ENCODE data around the gene GMPS.
"Not testable (repeated sequence)": the region's sequence is repeated elsewhere in the genome, so short reads cannot be mapped to it uniquely, and the experiment has no call there.

The GMPS gene

GRCh38 chr3:155872904-155873646 lies 2.6 kb downstream of the GMPS start:
- no peak for DNase-seq

DNA sequence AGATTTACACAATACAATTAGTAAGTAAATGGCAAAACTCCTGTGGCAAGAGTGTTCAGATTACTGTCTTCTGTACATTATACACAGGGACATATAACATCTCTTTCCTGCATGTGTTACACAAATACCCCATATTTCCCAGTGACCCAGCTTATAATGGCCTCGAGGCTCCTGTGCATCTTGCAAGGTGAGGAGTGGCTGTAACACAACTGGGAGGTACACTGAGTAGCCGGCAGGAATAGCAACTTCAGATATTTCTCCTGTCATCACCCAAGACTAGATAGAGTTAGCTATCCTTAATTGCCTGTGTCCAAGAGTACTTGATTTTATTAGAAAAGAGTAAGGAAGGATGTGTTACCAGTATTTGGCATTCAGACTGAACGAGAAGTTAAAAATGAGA lies 5.6 kb downstream of the GMPS start:
- no peak for DNase-seq

DNA sequence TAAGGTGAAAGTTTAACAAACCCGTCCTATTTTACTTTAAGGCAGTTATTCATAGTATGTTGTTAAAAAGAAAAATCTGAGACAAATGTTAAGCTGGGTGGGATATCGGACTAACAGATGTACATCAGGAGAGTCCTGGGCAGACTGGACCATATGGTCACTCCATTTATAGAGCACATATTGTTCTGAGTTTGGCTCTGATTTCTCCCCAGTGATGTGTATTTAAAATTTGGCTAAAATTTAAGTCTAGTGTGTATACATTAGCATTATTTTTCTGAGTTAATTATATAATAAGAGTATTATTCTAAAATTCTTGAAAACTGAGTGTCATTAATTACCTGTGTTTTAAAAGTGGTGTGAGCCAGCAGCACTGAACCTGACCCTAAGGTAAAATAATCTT lies 6.1 kb downstream of the GMPS start:
- no peak for DNase-seq

DNA sequence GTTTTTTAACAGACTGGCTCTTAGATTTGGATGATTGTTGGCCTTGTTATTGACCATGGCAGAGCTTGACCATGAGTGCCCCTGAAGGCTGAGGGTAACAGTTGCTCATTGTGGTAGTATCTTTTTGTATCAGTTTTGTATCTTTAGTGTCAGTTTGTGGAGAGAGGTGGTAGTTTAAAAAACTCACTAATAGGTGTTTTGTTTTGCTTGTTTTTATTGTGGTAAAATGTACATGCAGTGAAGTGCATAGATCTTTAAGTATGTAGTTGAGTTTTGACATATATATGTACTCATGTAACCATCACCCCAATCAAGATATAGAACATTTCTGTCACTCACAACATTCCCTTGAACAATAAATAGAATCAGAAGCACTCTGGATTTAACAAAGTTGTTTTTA lies 9.8 kb downstream of the GMPS start:
- DNase-seq = no peak

GRCh38 chr3:155884292-155884691 lies 13.8 kb downstream of the GMPS start:
- DNase-seq = no peak

DNA sequence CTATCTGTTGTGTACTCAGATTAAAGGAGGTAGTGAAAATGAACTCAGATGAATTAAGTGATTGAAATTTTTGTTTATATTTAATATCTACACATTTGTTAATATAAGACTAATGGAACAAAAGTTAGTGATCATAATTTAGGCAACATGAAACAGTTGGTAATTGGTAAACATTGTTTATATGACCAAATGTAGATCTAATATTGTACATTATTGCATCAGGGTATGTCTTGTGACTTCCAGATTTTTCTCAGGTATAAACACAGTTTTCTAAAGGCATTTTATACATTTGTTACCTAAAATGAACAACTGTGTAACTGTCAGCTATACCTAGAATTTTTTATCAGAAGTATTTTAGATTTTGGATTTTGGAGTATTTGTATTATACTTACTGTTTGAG lies 14.8 kb downstream of the GMPS start:
- no peak for DNase-seq

- not testable (repeated sequence) for DNase-seq
Measured at GRCh38 chr3:155886348-155886747, 15.9 kb downstream of the GMPS start.

DNA sequence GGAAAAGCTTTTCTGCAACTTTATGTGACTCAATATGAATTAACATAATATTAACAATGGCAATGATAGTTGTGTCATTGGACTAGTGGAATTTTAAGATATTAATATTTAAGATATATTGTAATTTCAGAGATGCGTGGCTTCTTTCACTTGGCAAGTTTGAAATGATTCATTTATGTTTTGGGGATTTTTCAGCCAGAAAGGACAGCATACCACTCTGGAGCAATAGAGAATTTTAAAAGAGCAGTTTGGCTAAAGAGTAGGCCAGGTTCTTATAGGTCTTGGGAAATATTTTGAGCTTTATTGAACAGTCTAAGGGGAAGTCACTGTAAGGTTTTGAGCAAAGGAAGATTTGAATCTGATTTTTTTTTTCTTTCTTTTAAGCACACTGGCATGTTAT lies 16.5 kb downstream of the GMPS start:
- no peak for DNase-seq

GRCh38 chr3:155889212-155889611 lies 18.8 kb downstream of the GMPS start:
- no peak for DNase-seq

DNA sequence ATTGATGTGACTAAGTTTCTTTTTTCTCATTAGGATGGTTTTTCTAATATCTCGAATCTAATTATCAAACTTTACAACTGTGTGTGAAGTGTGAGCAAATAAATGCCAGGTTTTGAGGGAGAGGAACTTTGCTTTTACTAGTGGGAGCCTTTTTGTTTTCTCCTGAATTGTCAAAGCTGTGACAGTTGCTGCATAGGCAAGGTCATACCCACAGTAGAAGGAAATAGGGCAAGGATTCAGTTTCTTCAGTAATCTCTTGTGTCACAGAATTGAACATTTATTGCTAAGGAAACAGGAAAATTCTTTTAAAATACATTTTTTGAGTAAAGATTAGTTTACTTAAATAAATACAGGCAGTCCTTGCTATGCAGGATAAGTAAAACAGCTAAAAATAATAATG lies 19.5 kb downstream of the GMPS start:
- no peak for DNase-seq

DNA sequence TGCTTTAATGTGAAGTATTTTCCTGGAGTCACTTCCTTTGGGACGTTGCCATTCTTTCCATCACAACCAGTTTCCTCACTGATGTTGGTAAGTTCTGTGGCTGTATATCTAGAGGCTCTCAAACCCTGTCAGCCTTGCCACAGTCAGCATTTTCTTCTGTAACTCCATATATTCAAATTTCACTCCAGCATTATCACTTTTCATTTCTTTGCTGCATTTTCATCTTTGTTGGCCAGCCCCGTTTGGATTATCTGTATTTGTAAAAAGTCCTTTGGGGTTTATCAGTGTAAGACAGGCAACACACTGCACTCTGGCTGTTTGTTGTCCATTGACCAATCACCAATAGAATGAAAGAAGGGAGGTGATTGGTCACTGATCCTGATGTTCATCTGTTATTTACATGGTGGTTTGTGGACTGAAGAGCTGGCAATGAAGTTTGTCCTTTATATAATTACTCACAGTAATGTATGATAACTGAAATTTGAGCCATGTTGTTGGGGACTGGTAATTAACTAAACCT lies 20.3 kb downstream of the GMPS start:
- no peak for DNase-seq

DNA sequence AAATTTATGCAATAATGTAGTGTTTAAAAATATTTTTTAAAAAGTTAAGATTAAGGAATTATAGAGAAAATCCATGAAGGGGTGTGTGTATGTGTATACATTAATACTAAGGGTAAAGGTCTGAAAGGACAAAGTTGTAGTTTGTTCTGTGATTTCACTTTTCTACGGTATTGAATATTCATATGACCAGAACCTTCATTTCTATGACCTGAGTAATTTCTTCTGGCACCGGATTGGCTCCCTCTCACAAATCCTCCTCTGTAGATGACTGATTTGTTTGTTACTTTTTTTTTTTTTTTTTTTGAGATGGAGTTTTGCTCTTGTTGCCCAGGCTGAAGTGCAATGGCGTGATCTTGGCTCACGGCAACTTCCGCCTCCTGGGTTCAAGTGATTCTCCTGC lies 20.9 kb downstream of the GMPS start:
- DNase-seq = no peak

DNA sequence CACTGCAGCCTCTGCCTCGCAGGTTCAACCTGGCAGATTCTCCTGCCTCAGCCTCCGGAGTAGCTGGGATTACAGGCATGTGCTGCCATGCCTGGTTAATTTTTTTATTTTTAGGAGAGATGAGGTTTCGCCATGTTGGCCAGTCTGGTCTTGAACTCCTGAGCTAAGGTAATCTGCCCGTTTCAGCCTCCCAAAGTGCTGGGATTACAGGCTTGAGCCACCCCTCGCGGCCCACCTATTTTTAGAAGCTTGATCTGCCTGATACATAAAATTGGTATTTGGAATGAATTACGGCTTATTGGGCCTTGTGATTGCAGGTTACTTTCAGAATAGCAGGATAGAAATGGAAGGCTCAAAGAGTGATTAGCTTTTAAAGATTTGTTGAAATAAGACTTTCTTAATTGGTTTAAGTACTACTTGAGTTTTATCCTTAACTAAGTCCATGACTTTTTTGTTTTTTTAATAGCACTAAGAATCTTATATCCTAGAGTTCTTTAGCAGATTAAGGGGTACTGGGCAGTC lies 25.0 kb downstream of the GMPS start:
- DNase-seq = no peak

DNA sequence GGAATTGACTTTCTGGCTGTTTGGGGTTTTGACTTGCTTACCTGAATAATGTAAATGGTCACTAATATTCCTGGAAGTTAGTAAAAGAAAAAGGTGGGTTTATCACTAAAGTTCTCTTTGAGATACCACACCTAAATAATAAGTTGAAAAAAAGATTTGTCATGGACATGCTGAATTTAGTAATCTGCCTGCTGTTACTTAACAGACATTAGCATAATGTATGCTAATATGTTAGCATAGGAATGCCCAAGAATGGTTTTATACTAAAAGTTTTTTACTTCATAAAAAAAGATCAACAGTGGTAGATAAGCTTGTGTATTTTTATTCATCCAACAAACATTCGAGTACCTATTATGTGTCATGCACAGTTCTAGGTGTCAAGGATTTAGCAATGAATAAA lies 36.5 kb downstream of the GMPS start:
- no peak for DNase-seq

- DNase-seq = no peak
Measured at GRCh38 chr3:155908086-155908485, 37.6 kb downstream of the GMPS start.

- no peak for DNase-seq
Measured at GRCh38 chr3:155908605-155909004, 38.2 kb downstream of the GMPS start.

DNA sequence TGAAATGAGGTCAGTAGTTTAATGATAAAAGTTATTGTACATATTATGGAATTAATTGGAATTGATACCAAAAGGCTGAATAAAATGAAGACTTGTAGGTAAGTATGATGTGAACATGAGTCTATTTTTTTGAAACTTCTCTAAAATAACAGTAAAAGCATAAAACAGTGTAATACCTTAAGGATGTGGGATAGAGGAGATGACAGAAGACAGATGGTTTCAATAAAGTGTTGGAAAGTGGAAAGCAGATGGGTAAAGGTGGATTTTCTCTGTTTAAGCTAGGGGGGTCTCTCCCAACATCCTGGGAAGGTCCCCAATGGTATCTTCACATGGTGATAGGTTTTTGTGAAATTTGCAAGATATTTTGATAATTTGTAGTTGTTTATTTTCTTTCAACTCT lies 41.6 kb downstream of the GMPS start:
- DNase-seq = no peak

GRCh38 chr3:155912579-155913190 lies 42.2 kb downstream of the GMPS start:
- no peak for DNase-seq

GRCh38 chr3:155917781-155918180 lies 47.3 kb downstream of the GMPS start:
- DNase-seq = no peak

DNA sequence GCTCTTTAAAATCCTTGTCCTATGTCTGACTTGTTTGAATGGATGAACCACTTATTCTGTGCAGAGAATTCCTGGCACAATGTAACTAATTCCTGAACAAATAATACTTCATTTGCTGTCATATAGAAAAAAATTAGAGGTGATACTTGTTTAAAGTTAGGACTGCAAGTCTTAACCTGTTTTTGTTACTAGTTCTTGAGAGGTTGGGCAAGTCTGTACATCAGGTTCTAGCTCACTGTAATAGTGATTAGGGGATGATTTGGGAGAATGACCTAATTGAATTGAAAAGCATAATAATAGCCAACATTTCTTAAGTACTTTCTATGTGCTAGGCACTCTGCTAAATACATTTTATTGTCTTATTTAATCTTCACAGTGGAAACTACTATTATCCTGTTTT lies 49.3 kb downstream of the GMPS start:
- DNase-seq = no peak

GRCh38 chr3:155921486-155921885 lies 51.0 kb downstream of the GMPS start:
- no peak for DNase-seq

DNA sequence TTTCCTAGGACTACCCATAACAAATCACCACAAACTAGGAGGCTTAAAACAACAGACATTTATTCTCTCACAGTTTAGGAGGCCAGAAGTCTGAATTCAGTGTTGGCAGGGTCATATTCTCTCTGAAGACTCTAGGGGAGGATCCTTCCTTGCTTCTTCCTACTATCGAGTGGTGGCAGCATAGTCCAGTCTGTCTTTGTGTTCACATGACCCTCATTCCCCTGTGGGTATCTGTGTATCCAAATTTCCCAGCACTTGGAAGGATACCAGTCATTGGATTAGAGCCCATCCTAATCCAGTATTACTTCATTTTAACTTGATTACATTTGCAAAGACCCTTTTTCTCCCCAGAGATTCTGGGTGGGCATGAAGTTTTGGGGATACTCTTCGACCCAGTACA lies 63.8 kb downstream of the GMPS start:
- DNase-seq = no peak

GRCh38 chr3:155938409-155938808 lies 68.0 kb downstream of the GMPS start:
- no peak for DNase-seq

GRCh38 chr3:155941354-155941753 lies 70.9 kb downstream of the GMPS start:
- no peak for DNase-seq

DNA sequence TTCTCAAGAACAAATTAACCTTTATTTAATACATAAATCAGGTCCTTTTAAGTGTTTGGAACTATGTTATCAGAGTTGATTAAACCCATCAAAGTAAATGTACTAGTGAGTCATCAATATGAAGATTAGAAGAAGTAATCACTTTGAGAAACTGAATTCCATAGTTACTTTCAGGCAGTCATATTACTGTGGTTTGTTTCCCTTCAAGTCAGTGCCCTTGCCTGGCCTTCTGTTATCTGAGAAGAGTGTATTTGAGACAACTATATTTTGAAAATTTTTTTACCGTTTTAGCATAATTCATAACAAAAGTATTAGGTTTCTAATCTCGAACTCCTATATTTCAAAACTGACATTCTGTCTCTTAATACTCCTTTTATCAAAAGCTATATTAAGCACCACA lies 73.6 kb downstream of the GMPS start:
- no peak for DNase-seq
